NOMO-1 treated with dmso at 0.1 percent for 144 hours (cell line): ENCODE measurements around the gene BCAP31.

Experiments used
- DNase-seq: peaks from one replicate; lab custom pipeline; 2025; ENCODE audit not compliant: unreplicated experiment; lab: John Stamatoyannopoulos, UW

BCAP31 gene

DNA sequence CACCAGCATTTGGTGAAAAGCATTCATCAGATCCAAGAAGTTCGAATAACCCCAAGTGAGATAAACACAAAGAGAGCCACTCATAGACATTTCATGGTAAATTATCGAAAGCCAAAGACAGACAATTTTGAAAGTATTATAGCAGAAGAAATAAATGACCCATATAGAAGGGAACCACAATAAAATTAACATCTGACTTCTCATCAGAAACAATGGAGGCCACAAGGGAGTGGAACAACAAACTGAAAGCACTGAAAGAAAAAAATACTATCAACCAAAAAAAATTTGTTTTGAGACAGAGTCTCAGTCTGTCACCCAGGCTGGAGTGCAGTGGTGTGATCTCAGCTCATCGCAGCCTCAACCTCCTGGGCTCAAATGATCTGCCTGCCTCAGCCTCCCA, 64.9 kb downstream of the BCAP31 start:
- no peak for DNase-seq

DNA sequence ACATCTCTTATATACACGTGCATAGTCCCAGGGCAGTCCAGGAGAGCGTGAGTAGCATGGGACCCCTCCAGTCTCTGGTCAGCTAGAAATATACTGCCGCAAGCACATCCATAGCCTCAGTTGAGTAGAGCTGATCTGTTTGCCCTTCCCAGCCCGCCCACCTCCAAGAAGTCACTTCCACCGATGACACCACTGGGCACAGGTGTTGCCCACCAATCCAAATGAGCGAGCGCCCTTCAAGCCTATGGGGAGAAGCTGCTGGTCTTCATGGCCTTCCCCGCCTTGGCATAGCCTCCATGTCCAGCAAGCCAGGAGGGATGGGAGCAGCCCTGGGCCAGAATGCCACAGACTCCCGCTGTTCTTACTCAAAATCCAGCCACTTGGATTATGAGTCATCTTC, 67.0 kb downstream of the BCAP31 start:
- no peak for DNase-seq

- DNase-seq, result no peak
These were observed 70.6 kb downstream of the BCAP31 start for GRCh38 chrX:153653556-153653955.

DNA sequence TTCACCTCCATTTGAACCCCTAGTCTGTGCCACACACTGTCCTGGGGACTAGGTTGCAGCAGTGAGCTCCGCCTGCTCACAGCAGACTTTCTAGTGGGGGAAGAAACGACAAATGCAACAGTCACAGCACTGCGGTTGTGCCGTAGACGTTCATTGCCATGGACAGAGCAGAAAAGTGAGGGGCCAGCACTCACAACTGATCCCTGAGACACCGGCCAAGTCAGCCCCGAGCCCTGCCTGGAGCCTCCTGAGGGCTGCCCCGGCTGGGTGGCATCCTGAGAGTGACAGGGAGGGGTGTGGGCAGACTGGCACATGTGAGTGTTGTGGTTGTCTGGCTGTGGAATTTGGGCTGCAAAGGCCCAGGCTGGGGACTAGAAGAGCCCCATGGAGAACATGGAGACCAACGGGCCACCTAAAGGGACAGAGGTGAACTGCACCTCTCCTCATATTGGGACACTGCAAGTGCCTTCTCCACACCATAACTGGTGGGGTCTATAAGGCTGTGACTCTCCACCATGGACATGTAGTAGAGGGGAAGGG, 72.6 kb downstream of the BCAP31 start:
- no peak for DNase-seq

- DNase-seq, result no peak
These were observed 73.2 kb downstream of the BCAP31 start for GRCh38 chrX:153650959-153651358.
